ENCODE measurements around the gene CAPN11. TPM values are rescaled to one million over a fixed set of nuclear protein-coding genes. Genes with fewer than 3 reads are reported as not detected.

The CAPN11 gene
- total RNA-seq, 2 experiments from 2014 or later, result 0.11 to 0.18 TPM

GRCh38 chr6:44176762-44177509, 18.3 kb downstream of the CAPN11 start:
- Mint-ChIP-seq H3K4me3 (peak overlapping the region; percentile 43), H3K4me1 (ENCODE audit: low read depth) (peaks cover 25% of the 10 kb centered on the region), H3K27ac (peak overlapping the region; percentile 19), H3K9me3 (no peaks in the 10 kb centered on the region), H3K36me3 (ENCODE audit: low read depth) (no peaks in the 10 kb centered on the region), H3K27me3 (no peaks in the 10 kb centered on the region)
- DNase-seq, result peak; percentile 80
- intact Hi-C loops (cut with micrococcal nuclease), result no loop called here
- peak; percentile 76 for ATAC-seq
- TF ChIP-seq CTCF (IDR thresholded peaks at IDR 0.05), result no peak
- CTCF ChIA-PET, result interaction anchor here (0.8 to 1.3 kb wide), 6 partner anchors 11 to 161 kb away, joined by 3 to 6 read pairs (median 3); partner anchors contain the start of gene SLC29A1
- POLR2A ChIA-PET, result interaction anchor here (0.6 to 3.1 kb wide), 4 partner anchors 9 to 81 kb away, joined by 3 to 17 read pairs (median 4); partner anchors contain the start of genes HSP90AB1 and SLC35B2

- Mint-ChIP-seq H3K9me3 (no peaks in the 10 kb centered on the region), H3K27me3 (no peaks in the 10 kb centered on the region), H3K4me1 (ENCODE audit: low read depth) (peaks cover 16% of the 10 kb centered on the region), H3K4me3 (peak overlapping the region; percentile 43), H3K27ac (no peak overlapping the region), H3K36me3 (ENCODE audit: low read depth) (no peaks in the 10 kb centered on the region)
- ATAC-seq, result no peak
- intact Hi-C loops (cut with micrococcal nuclease), result no loop called here
- POLR2A ChIA-PET, result interaction anchor here (0.6 to 3.1 kb wide), 4 partner anchors 12 to 405 kb away, joined by 3 to 17 read pairs (median 4); partner anchors contain the start of gene HSP90AB1
- DNase-seq, result no peak
- no peak for TF ChIP-seq CTCF (IDR thresholded peaks at IDR 0.05)
- CTCF ChIA-PET, result interaction anchor here (1.0 to 1.3 kb wide), 3 partner anchors 12 to 60 kb away, joined by 3 to 6 read pairs (median 4); no protein-coding TSS in a partner anchor
Observed at GRCh38 chr6:44177691-44178423, 19.2 kb downstream of the CAPN11 start.

GRCh38 chr6:44178424-44179071, 19.9 kb downstream of the CAPN11 start:
- Mint-ChIP-seq H3K27me3 (no peaks in the 10 kb centered on the region), H3K9me3 (no peaks in the 10 kb centered on the region), H3K4me3 (no peak overlapping the region), H3K27ac (no peak overlapping the region), H3K36me3 (ENCODE audit: low read depth) (no peaks in the 10 kb centered on the region), H3K4me1 (ENCODE audit: low read depth) (peaks cover 14% of the 10 kb centered on the region)
- intact Hi-C loops (cut with micrococcal nuclease), result no loop called here
- ChIA-PET POLR2A (interaction anchor here (0.9 to 3.1 kb wide), 2 partner anchors 69 to 406 kb away, joined by 3 to 17 read pairs; partner anchors contain the start of gene HSP90AB1), CTCF (interaction anchor here (0.9 to 1.1 kb wide), 2 partner anchors 12 to 35 kb away, joined by 3 read pairs; no protein-coding TSS in a partner anchor)
- DNase-seq (no peak), ATAC-seq (no peak)
- TF ChIP-seq CTCF (IDR thresholded peaks at IDR 0.05), result no peak

- Mint-ChIP-seq H3K9me3 (no peaks in the 10 kb centered on the region), H3K4me3 (no peak overlapping the region), H3K27me3 (no peaks in the 10 kb centered on the region), H3K36me3 (ENCODE audit: low read depth) (no peaks in the 10 kb centered on the region), H3K27ac (no peak overlapping the region), H3K4me1 (ENCODE audit: low read depth) (peaks cover 12% of the 10 kb centered on the region)
- CTCF ChIA-PET, result interaction anchor here (0.9 kb wide), 1 partner anchor 12 kb away, joined by 3 read pairs; no protein-coding TSS in a partner anchor
- DNase-seq, result no peak
- intact Hi-C loops (cut with micrococcal nuclease), result no loop called here
- no peak for ATAC-seq
- TF ChIP-seq CTCF (IDR thresholded peaks at IDR 0.05), result no peak
- POLR2A ChIA-PET, result no interaction called here
Observed at GRCh38 chr6:44179072-44179536, 20.5 kb downstream of the CAPN11 start.

Data from activated CD8-positive, alpha-beta T cell treated with anti-CD3 and anti-CD28 coated beads for 36 hours (primary cell).